Psoas muscle (tissue), 8 donors: ENCODE data around the gene DHX38. TPM values are rescaled to one million over a fixed set of nuclear protein-coding genes. Genes with fewer than 3 reads are reported as not detected.

ENCODE experiments used
- ATAC-seq, 4 donors: fragments of 200-7000 bp; cut with Tn5 transposase; one replicate each; pipeline ENCODE4 v1.9.1; 2020; ENCODE audit warnings: moderate library complexity in 3 of 4, mild to moderate bottlenecking in 2 of 4
- DNase-seq, 2 donors: peaks; one replicate each; pipeline ENCODE4 v3.0.0-alpha.2; 2020
- H3K27ac ChIP-seq: fragments of 200-600 bp; one replicate; pipeline ENCODE4 v1.8.0; 2022
- H3K27me3 ChIP-seq, 3 donors: fragments of 200-600 bp in 1 of 3; one replicate each; pipeline versions ENCODE4 v1.6.1 to v1.8.0; 2013 to 2022; ENCODE audit warnings: low read length in 2 of 3, mild to moderate bottlenecking in 2 of 3, moderate library complexity in 1 of 3; ENCODE audit not compliant: insufficient read depth in 3 of 3
- H3K36me3 ChIP-seq, 2 donors: fragments of 200-600 bp in 1 of 2; one replicate each; pipeline versions ENCODE4 v1.6.1 to v1.8.0; 2013 to 2022; ENCODE audit warnings: low read depth in 1 of 2, mild to moderate bottlenecking in 1 of 2, moderate library complexity in 1 of 2; ENCODE audit not compliant: insufficient read depth in 1 of 2
- H3K4me1 ChIP-seq: fragments of 200-600 bp; one replicate; pipeline ENCODE4 v1.8.0; 2022
- H3K4me3 ChIP-seq: fragments of 200-600 bp; one replicate; pipeline ENCODE4 v1.8.0; 2022; ENCODE audit warnings: mild to moderate bottlenecking
- H3K9me3 ChIP-seq: fragments of 200-600 bp; one replicate; pipeline ENCODE4 v1.8.0; 2022
- WGBS, 3 donors: extraction: QIAGEN DNeasy Blood & Tissue Kit; methylation state at CpG; one replicate each; pipeline versions ENCODE4 v1.1.6 to v1.1.7; 2013; 5-methylcytosine and 5-hydroxymethylcytosine counted together
- intact Hi-C, 2 donors: fragments of 100-400 bp; cut with DNase I; formaldehyde crosslinking; loops; one replicate each; pipeline versions ENCODE4 v1.11.0 to v1.14.2; 2022
- polyA plus RNA-seq, 3 donors: library from polyadenylated mRNA; stranded (reverse); fragments of 200-250 nt; gene quantifications; one replicate each; pipeline ENCODE4 v1.2.3, GENCODE V29; 2013
- total RNA-seq, 4 donors: library from RNA; stranded (reverse); fragmentation: NEBNext Ultra II Directional in 2 of 4; extraction: Animal tissue kit (Norgen Biotek cat#: 25700) in 2 of 4; gene quantifications; one replicate each; pipeline versions ENCODE4 v1.2.1 to v1.2.4, GENCODE V29; 2021 to 2023
- TF ChIP-seq, protein P1 (sequence below): fragments of 200-600 bp; IDR thresholded peaks from one replicate; pipeline ENCODE4 v1.8.0; 2022; ENCODE audit warnings: antibody characterized with exemption
- donor health status: healthy with polysubstance abuse.
- donor health status: DM: no; HTN: no; CAD: no; lungs with moderate emphysema.
- donor health status: Bipolar disorder and iron deficiency.
- donor health status: healthy.
- donor health status: DM: yes; HTN: yes; CAD: no.
- donor health status: DM: no; HTN: no; CAD: no.
- donor health status: DM: no; HTN: no; CAD: no.
- donor health status: DM: yes; HTN: yes; CAD: no.

Gene DHX38
- total and polyA plus RNA-seq, 7 donors: 32.8 to 71.9 (median 54.2) TPM

DNA sequence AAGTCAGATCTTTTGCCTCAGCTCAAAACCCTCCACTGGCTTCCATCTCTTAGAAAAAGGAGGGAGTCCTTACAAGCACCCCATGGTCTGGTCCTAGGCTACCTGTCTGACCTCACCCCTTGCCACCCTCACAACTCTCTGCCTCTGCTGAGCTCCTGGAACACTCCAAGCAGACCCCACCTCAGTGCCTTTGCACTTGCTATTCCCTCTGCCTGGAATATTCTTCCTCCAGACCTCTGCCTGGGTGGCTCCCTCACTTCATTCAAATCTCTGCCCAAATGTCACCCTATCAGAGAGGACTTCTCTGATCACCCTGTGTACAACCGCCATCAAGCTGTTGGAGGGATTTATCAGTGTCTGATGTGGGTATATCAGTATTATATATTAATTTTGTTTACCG is 40.9 kb downstream of the DHX38 start:
- TF ChIP-seq, protein P1, sequence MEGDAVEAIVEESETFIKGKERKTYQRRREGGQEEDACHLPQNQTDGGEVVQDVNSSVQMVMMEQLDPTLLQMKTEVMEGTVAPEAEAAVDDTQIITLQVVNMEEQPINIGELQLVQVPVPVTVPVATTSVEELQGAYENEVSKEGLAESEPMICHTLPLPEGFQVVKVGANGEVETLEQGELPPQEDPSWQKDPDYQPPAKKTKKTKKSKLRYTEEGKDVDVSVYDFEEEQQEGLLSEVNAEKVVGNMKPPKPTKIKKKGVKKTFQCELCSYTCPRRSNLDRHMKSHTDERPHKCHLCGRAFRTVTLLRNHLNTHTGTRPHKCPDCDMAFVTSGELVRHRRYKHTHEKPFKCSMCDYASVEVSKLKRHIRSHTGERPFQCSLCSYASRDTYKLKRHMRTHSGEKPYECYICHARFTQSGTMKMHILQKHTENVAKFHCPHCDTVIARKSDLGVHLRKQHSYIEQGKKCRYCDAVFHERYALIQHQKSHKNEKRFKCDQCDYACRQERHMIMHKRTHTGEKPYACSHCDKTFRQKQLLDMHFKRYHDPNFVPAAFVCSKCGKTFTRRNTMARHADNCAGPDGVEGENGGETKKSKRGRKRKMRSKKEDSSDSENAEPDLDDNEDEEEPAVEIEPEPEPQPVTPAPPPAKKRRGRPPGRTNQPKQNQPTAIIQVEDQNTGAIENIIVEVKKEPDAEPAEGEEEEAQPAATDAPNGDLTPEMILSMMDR: no peak
- Histone ChIP-seq H3K36me3 (no peaks in the 10 kb centered on the region), H3K27me3 (no peaks in the 10 kb centered on the region), H3K27ac (no peak overlapping the region), H3K9me3 (no peaks in the 10 kb centered on the region), H3K4me3 (no peak overlapping the region), H3K4me1 (no peaks in the 10 kb centered on the region)
- DNase-seq (no peak), ATAC-seq (no peak)
- 96% methylated on average over 2 of the region's 2 CpGs for WGBS, 3 donors
- intact Hi-C loops: no loop called here

DNA sequence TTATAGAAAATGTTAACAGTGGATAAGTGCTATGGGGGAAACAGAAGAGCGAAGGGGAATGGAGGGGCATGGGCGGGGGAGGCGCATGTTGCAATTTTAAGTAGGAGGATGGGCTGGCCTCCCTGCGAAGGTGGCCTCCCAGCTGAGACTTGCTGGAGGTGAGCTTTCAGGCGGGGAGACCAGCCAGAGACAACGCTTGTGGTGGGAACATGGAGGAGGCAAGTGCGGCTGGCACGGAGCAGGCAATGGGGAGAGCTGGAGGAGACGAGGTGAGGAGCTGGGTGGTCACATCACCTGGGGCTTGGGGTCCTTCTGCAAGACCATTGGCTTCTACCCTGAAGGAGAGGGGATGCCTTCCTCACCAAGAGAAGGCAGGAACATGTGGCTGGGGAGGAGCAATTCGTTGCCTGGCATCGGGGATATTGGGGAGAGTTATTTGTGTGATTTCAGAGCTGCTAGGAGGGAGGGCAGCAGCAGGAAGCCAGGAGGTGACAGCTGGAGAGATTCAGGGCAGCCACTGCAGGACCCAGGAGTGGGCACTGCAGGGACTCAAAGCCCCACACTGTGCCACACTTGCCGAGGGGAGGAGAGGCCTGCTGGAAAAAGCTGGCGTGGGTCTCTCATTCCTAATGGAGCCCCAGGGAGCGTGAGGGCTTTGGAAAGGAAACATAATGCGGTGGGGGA is 43.9 kb downstream of the DHX38 start:
- 56 to 61% (median 57%) methylated on average over 15 of the region's 15 CpGs for WGBS, 3 donors

DNA sequence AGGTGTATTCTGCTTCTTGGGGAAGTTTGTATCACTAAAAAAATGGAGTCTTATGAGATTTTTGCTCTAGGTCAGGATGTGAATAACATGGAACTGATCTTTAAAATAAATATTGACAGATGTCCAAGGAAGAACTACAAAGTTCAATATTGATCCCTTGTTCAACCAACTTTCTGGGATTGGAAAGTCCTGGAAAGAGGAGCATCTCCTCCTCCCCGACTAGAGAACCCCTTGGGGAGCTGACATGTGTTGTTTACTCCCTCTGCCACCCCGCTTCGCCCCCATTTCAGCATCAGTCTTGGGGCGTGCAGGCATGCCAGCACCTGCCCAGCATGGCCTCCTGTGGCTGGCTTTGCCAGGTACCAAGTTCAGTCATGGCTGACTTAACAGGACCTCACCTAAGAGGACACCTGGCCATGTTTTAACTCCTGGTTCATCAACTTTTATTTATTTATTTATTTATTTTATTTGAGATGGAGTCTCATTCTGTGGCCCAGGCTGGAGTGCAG is 44.5 kb downstream of the DHX38 start:
- no peaks in the 10 kb centered on the region for H3K9me3 ChIP-seq
- DNase-seq: no peak
- intact Hi-C loops: no loop called here
- no peaks in the 10 kb centered on the region for H3K27me3 ChIP-seq
- no peak for ATAC-seq
- WGBS, 3 donors: 62 to 85% (median 78%) methylated on average over 4 of the region's 4 CpGs
- no peaks in the 10 kb centered on the region for H3K36me3 ChIP-seq
- H3K4me1 ChIP-seq: no peaks in the 10 kb centered on the region
- H3K27ac ChIP-seq: no peak overlapping the region
- H3K4me3 ChIP-seq: no peak overlapping the region
- TF ChIP-seq, protein P1: no peak

More for the DNA sequence above, 43.9 kb downstream of the DHX38 start:
- ATAC-seq: no peak
- no peaks in the 10 kb centered on the region for H3K27me3 ChIP-seq
- no peaks in the 10 kb centered on the region for H3K9me3 ChIP-seq
- H3K4me3 ChIP-seq: no peak overlapping the region
- H3K27ac ChIP-seq: no peak overlapping the region
- H3K36me3 ChIP-seq: no peaks in the 10 kb centered on the region
- DNase-seq: no peak
- TF ChIP-seq, protein P1: no peak
- intact Hi-C loops: no loop called here
- no peaks in the 10 kb centered on the region for H3K4me1 ChIP-seq

DNA sequence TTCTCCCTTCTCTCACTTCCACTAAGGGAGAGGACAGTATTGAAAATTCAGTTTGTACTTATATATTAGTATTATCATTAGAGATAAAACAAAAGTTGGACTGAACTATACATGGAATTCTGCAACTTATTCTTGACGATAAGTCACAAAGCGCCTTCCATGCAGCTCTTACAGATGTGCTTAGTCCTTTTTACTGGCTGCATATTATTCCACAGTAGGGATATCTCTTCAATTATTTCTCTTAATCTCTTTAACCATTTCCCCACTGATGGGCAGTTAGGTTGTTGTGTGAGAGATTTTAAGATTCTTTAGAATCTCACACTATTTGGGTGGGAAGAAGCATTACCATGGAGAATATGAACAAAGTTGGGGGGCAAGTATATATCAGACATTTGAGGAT is 46.3 kb downstream of the DHX38 start:
- intact Hi-C loops: no loop called here
- DNase-seq (no peak), ATAC-seq (no peak)
- no peak overlapping the region for H3K4me3 ChIP-seq
- H3K9me3 ChIP-seq: no peaks in the 10 kb centered on the region
- 93 to 99% (median 96%) methylated on average over 2 of the region's 2 CpGs for WGBS, 3 donors
- H3K4me1 ChIP-seq: no peaks in the 10 kb centered on the region
- H3K27ac ChIP-seq: no peak overlapping the region
- no peaks in the 10 kb centered on the region for H3K36me3 ChIP-seq
- H3K27me3 ChIP-seq: no peaks in the 10 kb centered on the region
- TF ChIP-seq, protein P1: no peak

DNA sequence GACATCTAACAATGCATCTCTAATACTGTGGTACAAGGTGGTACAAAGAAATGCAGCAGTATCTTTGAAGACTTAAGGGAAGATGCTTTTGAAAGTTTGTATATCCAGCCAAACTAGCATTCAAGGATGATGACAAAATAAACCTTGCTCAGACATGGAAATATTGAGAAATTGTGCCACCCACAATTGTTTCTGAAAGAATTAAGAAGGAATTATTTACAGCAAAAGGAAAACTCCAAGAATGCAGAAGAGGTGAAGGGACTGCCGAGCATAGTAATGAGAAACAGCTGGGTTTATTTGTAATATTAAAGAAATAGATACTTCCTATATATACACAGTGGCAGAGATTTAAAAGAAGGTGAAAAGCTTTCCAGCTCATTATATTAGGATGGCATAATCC is 48.8 kb downstream of the DHX38 start:
- Histone ChIP-seq H3K4me1 (no peaks in the 10 kb centered on the region), H3K27me3 (no peaks in the 10 kb centered on the region), H3K4me3 (no peak overlapping the region), H3K9me3 (no peaks in the 10 kb centered on the region), H3K27ac (no peak overlapping the region), H3K36me3 (no peaks in the 10 kb centered on the region)
- 47 to 73% (median 55%) methylated on average over 1 of the region's 1 CpG for WGBS, 3 donors
- intact Hi-C loops: no loop called here
- DNase-seq (no peak), ATAC-seq (no peak)
- TF ChIP-seq, protein P1: no peak
